Measurements from ENCODE around the gene LHPP.
A peak's percentile ranks its signal among the peaks of the same experiment; 100 is the strongest.

LHPP gene

DNA sequence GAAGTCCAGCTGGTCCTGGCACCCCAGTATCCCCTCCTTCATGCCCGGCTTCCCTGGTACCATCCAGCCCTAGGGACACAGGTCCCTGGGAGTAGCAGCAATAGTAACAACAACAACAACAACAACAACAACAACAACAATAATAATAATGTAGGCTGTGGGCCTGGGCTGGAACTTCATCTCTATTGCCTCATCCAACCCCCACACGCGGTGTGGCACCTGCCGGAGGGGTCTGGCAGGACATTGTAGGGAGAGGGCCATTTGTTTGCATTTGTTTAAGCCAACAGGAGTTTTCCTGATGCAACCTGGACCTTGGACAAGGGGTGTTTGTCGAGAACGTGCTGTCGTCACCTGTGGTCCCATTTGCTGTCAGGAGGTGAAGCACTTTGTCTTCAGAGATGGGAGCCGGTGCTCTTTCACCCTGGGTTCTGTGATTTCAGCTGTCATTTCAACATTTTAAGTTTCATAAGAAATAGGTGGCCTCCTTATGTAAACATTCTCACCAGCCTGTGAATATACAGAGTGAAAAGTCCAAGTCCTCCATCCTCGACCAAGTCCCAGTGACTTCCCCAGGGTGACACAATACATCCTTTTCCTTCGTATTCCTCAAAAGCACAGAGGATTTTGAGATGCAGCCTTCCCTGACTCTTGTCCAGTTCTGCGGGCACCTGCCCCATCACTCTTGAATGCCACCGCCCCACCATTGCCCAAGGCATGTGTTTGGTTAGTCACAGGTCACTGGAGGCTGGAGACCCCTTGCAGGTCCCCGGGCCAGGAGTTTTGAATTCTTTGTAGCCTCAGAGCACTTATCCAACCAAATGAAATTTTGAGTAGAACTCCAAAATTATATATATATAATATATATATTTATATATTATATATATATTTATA is 9.2 kb downstream of the LHPP start:
- no peak for DNase-seq (ENCODE audit: low read depth)

DNA sequence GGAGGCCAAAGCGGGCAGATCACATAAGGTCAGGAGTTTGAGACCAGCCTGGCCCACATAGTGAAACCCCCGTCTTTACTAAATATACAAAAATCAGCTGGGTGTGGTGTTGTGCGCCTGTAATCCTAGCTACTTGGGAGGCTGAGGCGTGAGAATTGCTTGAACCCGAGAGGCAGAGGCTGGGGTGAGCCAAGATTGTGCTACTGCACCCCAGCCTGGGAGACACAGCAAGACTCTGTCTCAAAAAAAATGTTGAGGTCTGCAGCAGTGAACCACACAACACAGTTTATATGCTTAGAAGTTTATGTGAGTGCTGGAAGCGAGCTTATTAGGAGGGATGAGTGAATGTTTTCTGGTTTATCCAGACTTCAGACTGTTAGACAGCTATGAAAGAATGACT is 10.4 kb downstream of the LHPP start:
- DNase-seq (ENCODE audit: low read depth): no peak

DNA sequence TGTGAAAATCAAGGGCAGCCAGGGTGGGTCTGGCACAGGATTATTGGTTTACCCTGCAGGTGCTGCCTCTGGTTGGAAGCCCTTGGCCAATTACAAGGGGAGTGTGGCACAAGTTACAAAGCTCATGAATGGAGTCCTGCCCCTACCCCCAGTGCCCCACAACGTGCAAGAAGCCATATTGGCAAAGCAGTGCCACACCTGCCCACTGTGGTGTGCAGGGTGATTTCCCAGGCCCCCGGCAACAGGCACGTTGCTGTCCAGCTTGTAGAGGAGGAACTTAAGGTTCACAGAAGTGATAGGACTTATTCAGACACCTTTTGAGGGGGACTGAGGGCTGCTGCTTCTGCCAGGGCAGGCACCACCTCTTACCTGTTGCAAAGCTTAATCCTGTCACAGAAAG is 11.4 kb downstream of the LHPP start:
- no peak for DNase-seq (ENCODE audit: low read depth)

DNA sequence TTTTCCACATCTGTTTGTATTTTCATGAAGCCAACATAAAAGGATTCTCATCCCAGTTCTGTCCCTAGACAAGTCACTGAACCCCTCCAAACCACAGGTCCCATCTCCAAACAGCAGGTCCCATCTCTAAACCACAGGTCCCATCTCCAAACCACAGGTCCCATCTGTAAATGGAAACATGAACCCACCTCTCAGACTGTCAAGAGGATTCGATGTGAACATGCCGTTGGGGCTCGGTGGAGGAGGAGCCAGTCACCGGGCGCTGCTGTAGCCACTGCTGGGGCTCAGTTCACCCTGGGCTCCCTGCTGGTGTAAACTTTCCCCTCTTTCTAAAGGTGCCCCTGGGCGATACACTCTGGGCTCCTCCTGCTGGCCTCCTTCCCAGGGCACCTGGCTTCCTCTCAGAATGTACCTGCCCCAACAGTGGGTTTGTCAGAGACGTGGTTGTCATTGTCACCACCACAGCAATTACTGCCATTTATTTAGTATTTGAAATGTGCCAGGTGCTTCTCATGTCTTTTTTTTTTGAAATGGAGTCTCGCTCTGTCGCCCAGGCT is 13.0 kb downstream of the LHPP start:
- DNase-seq (ENCODE audit: low read depth): no peak

DNA sequence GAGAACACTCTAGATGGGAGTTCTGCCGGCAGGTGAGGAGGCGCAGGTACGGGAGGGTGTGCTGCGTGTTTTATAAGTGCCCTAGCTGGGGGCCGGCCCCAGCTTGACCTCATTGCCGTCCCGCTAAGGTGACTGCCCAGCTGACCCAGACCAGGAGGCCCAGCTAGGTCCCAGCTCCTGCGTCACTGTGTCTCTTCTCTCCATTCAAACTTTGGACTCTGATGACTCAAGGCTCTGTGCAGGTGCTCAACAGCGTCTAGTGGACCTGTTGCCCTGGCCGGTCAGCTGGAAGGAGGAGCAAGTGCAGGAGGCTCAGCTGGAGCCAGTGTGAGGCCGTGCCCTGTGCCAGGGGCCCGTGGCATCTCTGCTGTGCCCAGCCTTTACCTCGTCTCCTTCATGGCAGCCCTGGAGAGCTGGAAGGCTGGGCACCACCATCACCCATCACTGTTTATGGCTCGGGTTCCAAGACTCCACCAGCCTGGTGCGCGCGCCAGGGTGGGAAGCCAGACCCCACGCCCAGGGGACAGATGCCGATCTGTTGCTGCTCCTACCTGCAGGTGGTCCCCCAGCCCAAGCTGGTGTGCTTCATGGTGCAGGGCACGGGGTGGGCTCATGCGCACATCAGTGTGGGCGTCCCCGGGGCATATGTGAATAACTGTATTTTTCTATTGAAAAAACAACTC is 14.6 kb downstream of the LHPP start:
- no peak for DNase-seq (ENCODE audit: low read depth)

DNA sequence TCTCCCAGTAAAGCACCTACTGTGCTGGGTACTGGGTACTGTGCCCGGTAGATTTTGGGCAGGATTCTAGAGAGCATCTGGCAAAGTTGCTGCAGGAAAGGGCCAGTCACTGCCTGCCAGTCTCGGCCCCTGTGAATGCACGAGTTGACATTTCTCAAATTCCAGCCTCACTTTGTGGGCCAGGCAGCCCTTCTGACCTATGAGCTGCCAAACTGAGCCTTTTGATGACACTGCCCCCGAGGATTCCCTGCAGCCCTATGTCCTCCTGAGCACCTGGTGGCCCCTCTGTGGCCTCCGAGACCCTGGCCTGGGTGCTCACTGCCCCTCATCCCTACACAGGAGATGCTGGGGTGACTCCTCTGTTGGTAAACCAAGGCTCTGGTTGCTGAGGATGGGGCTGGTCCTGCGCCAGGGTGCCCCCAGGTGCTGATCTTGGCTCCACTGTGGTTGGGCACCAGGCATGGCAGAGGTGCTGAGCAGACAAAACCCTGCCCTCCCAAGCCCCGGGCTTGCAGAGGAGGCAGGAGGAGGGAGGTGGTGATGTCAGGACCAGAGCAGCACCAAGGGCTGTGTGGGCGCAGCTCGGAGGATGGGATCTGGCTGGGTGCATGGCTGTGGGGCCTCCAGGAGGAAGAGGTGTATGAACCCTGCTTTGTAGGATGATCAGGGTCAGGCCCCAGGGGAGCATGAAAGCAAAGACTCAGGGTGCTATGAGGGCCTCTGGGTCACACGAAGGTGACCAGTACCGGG is 16.2 kb downstream of the LHPP start:
- DNase-seq (ENCODE audit: low read depth): no peak

DNA sequence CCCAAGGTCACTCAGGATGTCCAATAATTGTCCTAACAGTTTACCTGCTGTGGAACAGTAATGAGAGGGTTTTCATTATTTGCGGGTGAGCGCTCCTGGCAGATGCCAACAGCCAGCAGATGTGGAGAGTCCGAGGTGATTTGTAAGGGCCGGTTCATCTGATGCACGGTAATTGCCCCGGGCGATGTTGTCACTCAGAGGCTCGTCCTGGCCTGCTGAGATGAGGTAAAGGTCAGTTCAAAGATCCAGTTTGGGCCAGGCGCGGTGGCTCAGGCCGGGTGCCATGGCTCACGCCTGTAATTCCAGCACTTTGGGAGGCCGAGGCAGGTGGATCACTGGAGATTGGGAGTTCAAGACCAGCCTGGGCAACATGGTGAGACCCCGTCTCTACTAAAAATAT is 16.9 kb downstream of the LHPP start:
- DNase-seq (ENCODE audit: low read depth): no peak

DNA sequence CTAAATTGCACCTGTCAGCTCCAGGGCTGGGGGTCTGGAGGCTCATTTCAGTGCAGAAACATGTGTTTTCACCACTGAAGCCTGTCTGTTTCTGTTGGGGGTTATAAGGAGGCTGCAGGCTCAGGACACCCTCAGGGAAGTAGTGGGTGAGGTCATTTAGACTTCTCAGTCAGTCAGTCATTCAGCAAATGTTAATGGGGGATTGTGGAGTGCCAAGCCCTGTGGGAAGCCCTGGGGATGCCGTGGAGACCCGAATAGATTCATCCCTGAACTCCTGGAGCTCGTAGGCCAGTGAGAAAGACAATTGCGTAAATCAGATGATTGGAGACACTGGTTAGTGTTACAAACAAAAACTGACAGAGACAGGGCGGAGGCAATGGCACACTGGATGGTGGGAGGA is 19.2 kb downstream of the LHPP start:
- no peak for DNase-seq (ENCODE audit: low read depth)

DNA sequence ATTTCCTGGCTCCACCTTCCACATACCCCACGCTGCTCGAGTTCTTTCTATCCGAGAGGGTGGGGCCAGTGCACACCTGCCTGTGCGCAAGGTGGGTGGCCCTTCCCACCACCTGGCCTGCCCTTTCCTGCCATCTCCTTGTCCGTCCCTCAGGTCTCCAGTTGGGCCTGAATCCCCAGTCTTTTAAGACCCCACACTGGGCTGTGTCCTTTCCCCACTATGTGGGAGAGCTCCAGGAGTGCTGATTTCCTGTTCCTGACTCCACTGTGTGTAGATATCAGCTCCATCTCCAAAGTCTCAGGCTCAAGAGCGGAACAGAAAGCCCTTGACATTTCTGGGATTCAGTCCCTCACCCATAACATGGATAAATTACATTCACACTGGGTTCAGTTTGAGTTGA is 20.1 kb downstream of the LHPP start:
- no peak for DNase-seq (ENCODE audit: low read depth)

DNA sequence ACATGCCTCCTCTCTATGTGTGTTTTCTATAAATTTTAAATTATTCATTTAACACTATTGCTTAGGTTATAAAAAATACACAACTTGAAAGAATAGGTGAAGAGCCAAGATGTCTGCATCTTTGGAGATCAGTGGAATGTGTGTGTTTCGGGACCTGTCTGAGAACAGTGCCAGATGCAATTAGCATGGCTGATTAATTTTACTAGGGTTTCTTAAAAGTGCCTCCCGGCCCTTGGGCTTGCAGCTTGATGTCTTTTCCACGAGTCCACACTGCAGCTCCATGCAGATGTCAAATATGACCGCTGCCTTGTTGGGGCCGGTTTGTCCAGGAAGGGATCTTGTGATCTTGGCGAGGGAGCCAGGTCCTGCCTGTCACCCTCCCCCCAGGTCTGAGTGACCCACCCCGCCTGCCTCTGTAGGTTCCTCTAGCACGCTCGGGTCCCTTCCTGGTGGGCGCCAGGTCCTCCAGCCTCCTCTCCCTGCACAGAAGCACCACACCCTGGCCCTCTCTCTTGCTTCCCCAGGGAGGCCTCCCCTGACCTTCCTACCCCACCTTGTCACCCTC is 20.7 kb downstream of the LHPP start:
- DNase-seq (ENCODE audit: low read depth): no peak

DNA sequence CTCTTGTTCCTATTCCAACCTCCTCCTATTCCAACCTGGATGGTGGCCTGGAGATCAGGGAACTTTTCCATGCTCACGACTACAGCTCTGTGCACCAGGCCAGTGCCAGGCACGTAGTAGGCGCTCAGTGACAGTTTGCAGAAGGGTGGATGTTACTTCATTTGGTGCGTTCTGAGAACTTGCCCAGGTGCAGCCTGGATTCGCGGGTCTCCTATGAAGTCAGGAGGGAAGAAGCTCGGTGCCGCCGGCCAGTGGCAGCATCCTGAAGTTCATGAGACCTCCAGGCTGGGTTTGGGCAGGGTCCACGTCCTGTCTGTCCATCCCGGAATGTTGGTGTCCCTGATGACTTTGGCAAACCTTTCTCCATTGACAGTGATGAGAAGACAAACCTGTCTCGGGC is 21.3 kb downstream of the LHPP start:
- DNase-seq (ENCODE audit: low read depth): no peak

DNA sequence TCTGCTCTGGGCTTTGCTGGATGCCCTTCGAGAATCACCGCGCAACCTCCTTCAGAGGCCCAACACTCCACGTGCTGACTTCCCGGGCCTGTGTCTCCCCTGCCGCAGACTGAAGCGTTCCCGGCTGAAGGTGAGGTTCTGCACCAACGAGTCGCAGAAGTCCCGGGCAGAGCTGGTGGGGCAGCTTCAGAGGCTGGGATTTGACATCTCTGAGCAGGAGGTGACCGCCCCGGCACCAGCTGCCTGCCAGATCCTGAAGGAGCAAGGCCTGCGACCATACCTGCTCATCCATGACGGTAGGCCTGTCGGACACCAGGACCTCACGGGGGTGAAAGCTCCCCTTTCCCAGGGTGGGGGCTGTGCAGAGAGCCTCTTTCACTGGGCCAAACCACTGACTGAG is 22.4 kb downstream of the LHPP start:
- DNase-seq (ENCODE audit: low read depth): no peak

DNA sequence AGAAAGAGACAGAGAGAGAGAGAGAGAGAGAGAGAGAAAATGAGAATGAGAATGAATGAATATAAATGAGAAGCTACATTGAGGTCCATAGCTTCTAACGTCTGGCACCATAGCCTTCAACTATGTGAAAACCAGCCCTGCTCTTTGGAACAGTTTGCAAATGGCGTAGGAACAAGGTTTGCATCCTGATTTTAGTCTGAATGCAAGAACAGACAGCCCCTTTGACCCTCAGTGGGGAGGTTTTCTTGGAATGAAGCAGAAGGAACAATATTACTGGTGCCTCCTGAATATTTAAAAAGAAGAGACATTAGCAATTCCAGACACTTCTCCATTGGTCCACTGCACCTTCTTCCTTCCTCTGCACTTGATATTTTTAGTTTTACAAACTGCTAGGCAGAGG is 23.0 kb downstream of the LHPP start:
- DNase-seq (ENCODE audit: low read depth): no peak

DNA sequence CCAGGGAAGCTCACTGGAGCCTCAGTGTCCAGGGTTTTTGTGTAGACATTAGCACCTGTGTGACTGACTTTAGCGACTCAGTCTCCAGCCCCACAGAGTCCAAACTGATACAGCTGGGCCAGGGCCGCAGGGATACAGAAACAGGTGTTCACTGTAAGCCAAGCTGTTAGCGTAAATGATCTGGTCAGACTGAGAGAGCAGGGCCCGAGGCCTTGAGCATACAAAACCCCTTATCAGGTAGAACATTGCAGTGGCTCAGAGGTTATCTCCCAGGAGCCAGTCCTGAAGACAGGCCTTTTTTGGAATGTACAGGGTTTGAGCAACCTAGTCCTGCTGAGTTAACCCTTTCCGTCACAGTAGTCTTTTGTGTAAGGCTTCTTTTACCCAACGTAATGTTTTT is 25.0 kb downstream of the LHPP start:
- DNase-seq (ENCODE audit: low read depth): no peak

DNA sequence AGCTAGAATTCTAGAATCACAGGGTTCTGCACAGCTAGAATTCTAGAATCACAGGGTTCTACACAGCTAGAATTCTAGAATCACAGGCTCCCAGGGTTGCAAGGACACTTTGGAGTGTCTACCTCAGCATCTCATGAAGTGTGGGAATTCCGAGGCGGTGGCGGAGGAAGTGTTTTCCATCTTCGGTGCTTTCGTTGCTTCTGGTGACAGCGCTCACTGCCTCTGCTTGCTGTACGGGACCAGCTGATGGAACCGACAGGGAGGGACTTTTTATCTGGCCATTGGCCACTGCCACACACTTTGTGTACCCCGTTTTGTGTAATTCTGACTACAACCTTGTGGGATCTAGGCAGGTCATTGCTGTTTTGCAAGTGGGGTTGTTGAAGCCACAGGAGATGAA is 29.5 kb downstream of the LHPP start:
- no peak for DNase-seq (ENCODE audit: low read depth)

DNA sequence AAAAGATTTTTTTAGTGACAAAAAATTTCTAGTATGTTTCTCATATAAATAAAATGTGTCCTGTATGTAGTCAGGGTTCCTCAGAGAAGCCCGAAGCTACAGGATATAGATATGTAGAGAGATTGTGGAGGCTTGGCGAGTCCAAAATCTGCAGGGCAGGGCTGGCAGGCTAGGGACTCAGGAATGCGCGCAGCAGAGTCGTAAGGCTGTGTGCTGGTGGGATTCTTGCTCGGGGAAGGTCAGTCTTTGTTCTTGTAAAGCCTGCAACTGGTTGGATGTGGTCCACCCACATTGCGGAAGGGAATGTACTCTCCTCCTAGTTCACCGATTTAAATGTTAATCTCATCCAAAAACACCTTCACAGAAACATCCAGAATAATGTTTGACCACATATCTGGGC is 30.6 kb downstream of the LHPP start:
- no peak for DNase-seq (ENCODE audit: low read depth)

DNA sequence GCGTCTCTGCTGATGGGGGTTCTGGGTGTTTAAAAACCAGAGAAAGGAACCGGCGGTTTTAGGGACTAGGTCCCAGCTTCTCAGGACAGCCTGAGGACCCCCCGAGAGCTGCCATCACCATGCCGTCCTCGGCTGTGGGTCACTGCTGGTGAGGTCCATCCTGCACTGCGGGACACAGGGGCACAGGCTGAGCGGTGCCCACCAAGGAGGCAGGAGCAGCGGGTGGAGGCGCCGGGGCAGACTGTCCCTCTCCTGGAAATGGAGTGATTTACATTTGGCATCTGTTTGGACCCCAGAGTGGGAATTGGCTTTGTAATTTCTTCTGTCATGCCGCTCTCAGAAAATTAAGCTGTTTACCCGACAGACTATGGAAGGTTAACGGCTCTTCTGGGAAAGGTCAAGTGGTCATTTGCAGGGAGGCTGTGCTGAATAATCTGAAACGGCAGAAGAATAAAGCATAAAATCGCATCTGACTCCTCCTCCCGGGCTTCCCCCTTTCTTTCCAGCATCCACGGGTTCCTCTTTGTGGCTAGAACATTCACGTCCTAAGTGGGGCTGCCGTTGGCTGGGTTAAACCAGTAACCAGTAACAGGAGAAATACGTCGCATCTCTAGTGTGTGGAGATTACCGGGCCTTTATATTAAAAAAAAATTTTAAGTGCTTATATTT is 31.7 kb downstream of the LHPP start:
- DNase-seq (ENCODE audit: low read depth): no peak

DNA sequence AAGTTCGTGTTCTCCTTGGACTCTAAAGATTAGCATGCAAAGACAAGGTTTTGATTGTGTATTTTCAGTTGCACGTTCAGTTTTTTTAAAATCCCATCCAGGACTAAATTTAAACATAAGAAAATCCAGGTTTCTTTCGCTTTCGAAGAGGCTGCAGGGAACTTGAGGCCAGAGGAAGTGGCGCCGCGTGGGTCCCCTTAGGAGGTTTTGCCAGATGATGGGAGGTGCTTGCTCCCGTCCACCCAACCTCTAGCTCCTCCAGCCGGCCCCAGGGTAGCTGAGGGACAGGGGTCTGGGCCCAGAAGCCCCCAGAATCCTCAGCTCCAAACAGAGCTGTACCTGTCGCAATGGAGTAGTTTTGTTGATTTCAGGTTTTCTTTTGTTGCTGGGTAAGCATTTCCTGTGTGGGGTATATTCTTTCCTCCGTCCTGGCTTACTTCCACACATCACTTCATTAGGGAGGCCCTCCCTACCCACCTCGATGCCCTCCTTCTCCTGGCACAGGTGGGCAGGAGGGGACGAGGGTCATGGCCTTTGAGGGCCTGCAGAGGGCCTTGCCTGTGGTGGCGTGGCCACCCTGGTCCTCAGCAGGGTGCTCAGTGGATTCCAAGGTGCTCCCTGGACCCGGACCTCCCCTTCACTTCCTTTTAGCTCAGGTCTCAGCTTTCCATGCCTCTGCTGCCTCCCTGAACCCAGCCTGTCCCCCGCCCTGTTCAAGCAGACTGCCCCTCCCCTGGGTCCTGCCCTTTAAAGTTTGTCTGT is 32.6 kb downstream of the LHPP start:
- peak; percentile 16 for DNase-seq (ENCODE audit: low read depth)

DNA sequence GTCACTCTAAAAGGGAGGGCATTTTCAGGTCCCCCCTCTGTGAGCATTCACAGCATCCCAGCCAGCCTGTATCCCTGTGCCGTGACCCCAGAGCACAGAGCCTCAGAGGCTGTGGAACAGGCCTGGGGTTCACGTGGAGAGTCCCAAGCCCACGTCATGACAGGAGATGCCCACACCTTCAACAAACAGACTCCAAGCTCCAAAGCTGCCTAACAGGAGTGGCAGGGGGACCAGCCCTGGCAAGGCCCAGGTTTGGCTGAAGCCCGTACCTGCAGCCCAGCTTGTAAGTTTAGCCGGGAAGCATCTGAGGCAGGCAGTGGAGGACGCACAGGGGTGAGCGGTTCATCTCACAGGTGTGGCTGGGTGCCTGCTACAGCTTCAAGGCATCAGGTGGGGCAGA is 33.5 kb downstream of the LHPP start:
- DNase-seq (ENCODE audit: low read depth): no peak

DNA sequence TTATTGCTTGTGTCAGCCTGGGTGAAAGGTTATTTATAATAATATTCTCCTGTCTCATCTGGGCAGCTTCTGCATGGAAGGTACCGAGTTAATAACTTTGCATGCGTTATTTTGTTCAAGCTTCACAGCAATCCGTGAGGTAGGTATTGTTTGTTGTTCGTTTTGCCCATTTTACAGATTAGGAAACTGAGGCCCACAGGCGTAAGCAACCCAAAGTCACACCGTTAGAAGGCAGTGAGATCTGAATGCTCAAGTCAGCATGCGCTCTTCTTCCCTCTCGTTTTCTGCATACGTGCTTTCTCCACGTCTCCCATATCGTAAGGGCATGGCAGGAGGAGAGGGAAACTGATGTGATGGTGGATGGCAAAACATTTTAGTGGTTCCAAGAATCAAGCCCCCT is 34.1 kb downstream of the LHPP start:
- DNase-seq (ENCODE audit: low read depth): no peak

DNA sequence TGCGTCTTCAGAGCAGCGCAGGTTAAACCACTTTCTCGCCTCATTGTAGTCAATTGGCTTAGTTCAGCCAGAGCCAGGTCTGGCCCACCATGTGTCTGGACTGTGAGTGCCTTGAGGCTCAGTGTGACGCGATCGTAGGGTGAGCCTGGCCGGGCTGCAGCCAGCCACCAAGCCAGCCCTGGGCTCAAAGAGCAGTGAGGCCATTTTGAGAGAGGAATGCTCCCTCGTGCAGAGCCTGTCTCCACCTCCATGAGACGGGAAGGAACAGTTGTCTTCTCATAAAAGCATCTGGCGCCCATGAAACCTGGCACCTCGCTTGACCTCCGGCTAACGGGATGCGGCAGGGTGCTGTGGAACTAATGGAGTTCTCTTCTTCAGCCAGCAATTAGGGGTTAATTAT is 34.5 kb downstream of the LHPP start:
- DNase-seq (ENCODE audit: low read depth): no peak

Data from iris pigment epithelial cell (primary cell).